T-helper 2 cell treated with Interferon-gamma antibody and Interleukin-4, amounts not matched to agents 100 ng/mL and 5 ng/mL, for 36 hours (primary cell): ENCODE results near the gene WDR64. TPM values are rescaled to one million over a fixed set of nuclear protein-coding genes. Genes with fewer than 3 reads are reported as not detected.
"Not testable (repeated sequence)": the region's sequence is repeated elsewhere in the genome, so short reads cannot be mapped to it uniquely, and the experiment has no call there.

Source experiments
- intact Hi-C: fragments of 100-400 bp; cut with micrococcal nuclease; formaldehyde crosslinking; loops from one replicate; pipeline ENCODE4 v1.15.1; 2023
- total RNA-seq: library from RNA; stranded (reverse); gene quantifications from 2 replicates; pipeline ENCODE4 v1.2.3, GENCODE V29; 2022

The WDR64 gene
- total RNA-seq, 1 donor from 2014 or later, result not detected

DNA sequence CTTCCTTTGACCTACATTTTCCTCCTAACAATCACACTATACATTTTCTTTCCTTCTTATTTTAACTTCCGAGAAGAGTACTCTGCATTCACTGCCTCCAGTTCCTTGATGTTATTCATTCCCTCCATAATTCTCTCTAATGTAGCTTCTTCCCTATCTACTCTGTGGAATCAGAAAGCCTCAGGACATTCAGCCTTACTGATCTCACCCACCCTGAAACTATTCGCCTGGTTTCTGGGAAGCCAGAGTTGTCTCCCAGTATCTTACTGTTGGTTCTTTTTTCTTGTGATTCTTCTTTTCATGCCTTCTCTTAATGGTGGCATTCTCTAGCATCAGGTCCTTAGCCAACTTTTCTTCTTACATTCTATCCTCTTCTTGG is 45.5 kb downstream of the WDR64 start:
- intact Hi-C loops, result no loop called here

DNA sequence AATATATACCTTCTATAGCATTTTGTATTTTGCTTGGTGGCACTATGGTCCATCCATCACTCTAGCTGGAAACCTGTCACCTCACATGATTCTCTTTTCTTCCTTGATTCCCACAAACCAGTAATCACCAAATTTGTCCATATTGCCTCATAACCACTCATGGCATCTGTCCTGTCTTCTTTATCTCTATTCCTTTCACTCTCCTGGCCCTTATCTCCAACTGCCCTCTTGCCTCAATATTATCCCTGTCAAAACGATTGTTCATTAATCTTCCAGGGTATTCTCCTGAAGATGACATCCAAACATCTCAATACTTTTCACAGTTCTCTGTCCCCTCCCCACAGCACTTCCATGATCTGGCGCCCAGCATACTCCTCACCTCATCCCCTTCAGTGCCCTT is 46.1 kb downstream of the WDR64 start:
- intact Hi-C loops, result no loop called here

GRCh38 chr1:241701483-241702295 is 49.6 kb downstream of the WDR64 start:
- intact Hi-C loops, result no loop called here

- intact Hi-C loops, result no loop called here
Observed at GRCh38 chr1:241702442-241703373, 50.6 kb downstream of the WDR64 start.

DNA sequence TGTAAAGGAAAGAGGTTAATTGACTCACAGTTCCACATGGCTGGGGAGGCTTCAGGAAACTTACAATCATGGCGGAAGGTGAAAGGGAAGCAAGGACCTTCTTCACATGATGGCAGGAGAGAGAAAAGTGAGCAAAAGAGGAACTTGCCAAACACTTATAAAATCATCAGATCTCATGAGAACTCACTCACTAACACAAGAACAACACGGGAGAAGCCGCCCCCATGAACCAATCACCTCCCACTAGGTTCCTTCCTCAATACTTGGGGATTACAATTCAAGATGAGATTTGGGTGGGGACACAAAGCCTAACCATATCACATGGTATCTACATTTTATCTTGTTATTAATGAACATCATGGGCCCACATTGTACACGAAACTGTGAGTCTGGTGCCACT is 51.7 kb downstream of the WDR64 start:
- intact Hi-C loops, result not testable (repeated sequence)

GRCh38 chr1:241706257-241706656 is 54.2 kb downstream of the WDR64 start:
- intact Hi-C loops, result no loop called here

DNA sequence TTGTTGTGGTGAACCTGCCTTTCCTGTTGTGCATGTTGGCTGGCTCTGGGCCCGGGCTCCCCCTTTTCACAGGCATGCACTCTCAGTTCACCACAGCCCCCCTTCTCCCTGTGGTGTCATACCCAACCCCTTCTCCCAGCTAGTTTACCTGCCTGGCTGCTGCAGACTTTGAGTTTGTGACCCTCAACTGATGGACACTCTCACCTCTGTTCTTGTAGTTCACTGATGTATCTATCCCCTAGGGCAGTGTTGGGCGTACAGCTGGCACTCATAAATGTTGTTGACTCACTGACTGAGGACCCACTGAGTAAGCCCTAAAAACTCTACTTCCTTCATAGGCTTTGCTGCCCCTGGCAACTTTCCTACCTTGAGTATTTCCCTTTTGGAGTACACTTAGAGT is 54.9 kb downstream of the WDR64 start:
- intact Hi-C loops, result no loop called here

GRCh38 chr1:241707442-241707841 is 55.4 kb downstream of the WDR64 start:
- intact Hi-C loops, result no loop called here

- intact Hi-C loops, result no loop called here
Observed at GRCh38 chr1:241711326-241711725, 59.2 kb downstream of the WDR64 start.

- intact Hi-C loops, result no loop called here
Observed at GRCh38 chr1:241713316-241713715, 61.2 kb downstream of the WDR64 start.

GRCh38 chr1:241714321-241715218 is 62.5 kb downstream of the WDR64 start:
- intact Hi-C loops, result no loop called here

DNA sequence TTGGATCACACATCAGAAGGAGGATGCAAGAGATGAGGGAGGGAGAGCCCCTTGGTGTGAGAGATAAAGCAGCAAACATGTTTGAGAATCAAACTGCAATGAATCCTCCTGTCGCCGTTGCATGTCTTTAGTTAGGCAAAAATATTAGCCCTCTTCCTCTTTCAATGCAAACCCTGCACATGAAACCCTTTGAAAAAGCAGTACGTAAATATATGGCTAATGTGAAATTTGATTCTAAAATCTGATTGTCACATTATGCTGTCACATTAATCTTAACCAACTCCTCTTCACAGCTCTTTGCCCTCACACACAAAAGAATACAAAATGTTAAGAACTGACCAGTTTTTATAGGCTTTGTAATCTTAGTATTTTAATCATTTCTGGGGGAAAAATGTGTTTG is 63.4 kb downstream of the WDR64 start:
- intact Hi-C loops, result no loop called here

- intact Hi-C loops, result no loop called here
Observed at GRCh38 chr1:241715956-241716355, 63.9 kb downstream of the WDR64 start.

DNA sequence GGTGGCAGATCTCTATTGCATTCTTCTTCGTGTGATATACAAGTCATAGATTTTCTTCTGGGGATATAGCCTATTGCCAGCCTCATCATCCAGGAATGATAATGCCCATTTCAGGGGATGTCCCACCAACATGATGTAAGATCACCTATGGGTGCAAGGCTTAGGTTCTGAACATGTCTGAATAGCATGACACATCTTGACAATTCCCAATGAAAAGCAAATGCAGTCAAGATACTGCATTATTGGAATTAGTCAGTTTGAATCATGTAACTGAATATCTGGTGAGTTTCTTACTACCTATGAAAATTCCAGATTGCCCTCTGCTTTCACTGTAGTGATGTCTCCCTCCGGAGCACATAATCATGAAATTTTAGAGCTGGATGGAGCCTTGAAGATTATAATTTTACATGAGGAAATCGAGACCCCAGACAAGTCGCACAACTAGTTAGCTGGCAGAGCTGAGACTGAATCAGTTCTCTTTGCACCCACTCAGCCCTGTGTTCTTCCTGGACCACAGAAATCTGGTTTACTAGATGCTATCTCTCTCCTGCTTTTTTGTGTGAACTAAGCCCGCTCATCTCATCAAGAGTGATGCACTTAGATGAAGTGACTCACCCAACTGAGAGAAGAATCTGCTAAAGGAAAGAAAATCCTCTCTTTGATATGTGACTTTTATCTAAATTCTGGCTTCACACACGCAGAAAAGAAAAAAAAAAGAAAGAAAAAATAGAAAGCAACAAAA is 65.0 kb downstream of the WDR64 start:
- intact Hi-C loops, result no loop called here

DNA sequence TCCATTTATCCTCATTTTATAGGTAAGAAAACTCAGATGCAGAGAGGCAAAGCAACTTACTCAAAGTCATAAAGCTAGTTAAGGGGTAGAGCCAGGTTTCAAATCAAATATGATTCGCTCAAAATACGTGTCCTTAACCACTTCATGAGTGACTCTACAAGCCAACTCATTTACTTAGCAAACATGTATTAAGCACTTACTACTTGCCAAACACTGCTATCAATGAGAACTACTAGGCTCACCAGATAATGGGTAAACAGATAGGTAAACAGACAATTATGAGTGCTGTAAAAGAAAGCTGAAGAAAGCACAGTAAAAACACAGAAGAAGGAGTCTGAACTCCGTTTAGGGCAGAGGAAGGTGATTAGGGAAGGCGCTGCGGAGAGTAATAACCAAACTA is 65.9 kb downstream of the WDR64 start:
- intact Hi-C loops, result no loop called here

GRCh38 chr1:241721011-241721410 is 68.9 kb downstream of the WDR64 start:
- intact Hi-C loops, result no loop called here

- intact Hi-C loops, result no loop called here
Observed at GRCh38 chr1:241722947-241723346, 70.9 kb downstream of the WDR64 start.

- intact Hi-C loops, result no loop called here
Observed at GRCh38 chr1:241724741-241725356, 72.8 kb downstream of the WDR64 start.

- intact Hi-C loops, result no loop called here
Observed at GRCh38 chr1:241730031-241730430, 78.0 kb downstream of the WDR64 start.

DNA sequence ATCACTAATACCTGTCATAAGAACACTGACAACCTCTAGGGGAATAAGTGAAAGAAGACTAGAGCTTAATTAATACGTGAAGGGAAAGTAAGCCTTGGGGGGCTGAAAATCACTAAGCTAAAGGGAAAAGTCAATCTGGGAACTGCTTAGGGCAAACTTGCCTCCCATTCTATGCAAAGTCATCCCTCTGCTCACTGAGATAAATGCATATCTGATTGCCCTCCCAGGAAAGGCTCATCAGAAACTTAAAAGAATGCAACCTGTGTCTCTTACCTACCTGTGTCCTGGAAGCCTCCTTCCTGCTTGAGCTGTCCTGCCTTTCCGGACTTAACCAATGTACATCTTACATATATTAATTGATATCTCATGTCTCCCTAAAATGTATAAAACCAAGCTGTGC is 81.8 kb downstream of the WDR64 start:
- intact Hi-C loops, result no loop called here
